ENCODE measurements around the gene ERRFI1. TPM values are rescaled to one million over a fixed set of nuclear protein-coding genes. Genes with fewer than 3 reads are reported as not detected.
"Not testable (repeated sequence)": the region's sequence is repeated elsewhere in the genome, so short reads cannot be mapped to it uniquely, and the experiment has no call there.

ERRFI1 gene
- total and polyA plus RNA-seq, 2 of the 8 experiments (the other 6 are each of a cell fraction or from before 2014, with no cell fraction given): 23.4 to 46.1 TPM

DNA sequence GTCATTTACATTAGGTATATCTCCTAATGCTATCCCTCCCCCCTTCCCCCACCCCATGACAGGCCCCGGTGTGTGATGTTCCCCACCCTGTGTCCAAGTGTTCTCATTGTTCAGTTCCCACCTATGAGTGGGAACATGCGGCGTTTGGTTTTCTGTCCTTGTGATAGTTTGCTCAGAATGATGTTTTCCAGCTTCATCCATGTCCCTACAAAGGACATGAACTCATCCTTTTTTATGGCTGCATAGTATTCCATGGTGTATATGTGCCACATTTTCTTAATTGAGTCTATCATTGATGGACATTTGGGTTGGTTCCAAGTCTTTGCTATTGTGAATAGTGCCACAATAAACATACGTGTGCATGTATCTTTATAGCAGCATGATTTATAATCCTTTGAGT is 23.1 kb upstream of the ERRFI1 start:
- FAIRE-seq; H3K79me1 ChIP-seq (ENCODE audit: low read depth, low read length); POLR2A ChIA-PET (ENCODE audit: partially characterized antibody); H3K4me3 ChIP-seq (ENCODE audit: extremely low read depth in 1 of 4, insufficient read depth in 2 of 4, low read depth in 3 of 4, low read length in 4 of 4); H3K4ac ChIP-seq (replicated peaks; ENCODE audit: insufficient read length, low read depth, low read length); H4K91ac ChIP-seq (replicated peaks; ENCODE audit: insufficient read length, low read length); H4K5ac ChIP-seq (ENCODE audit: insufficient read length, low read depth, low read length); H2BK15ac ChIP-seq (ENCODE audit: low read length); DNase-seq (ENCODE audit: low read depth in 1 of 2, low spot score in 2 of 2); H3K23me2 ChIP-seq (ENCODE audit: low read depth, low read length); H3K36me3 ChIP-seq (ENCODE audit: control insufficient read depth in 2 of 4, insufficient read depth in 4 of 4, low read length in 3 of 4); H2AFZ ChIP-seq (ENCODE audit: low read length); H3K27ac ChIP-seq (ENCODE audit: low read depth, low read length); H2BK12ac ChIP-seq (ENCODE audit: low read depth, low read length); H3K56ac ChIP-seq (replicated peaks; ENCODE audit: insufficient read length, low read depth, low read length); H3K23ac ChIP-seq (ENCODE audit: insufficient read length); H3K14ac ChIP-seq (ENCODE audit: insufficient read length); CTCF ChIA-PET (ENCODE audit: partially characterized antibody); H3K18ac ChIP-seq (ENCODE audit: extremely low read depth, low read length); H3K4me1 ChIP-seq (replicated peaks in 1 of 4; ENCODE audit: control insufficient read depth in 3 of 4, insufficient read depth in 4 of 4, low read length in 3 of 4); H2AK5ac ChIP-seq (ENCODE audit: low read depth, low read length); H3K79me2 ChIP-seq (ENCODE audit: control insufficient read depth in 1 of 2, insufficient read depth in 2 of 2, low read length in 2 of 2); H2BK5ac ChIP-seq (ENCODE audit: low read depth, low read length); H2BK120ac ChIP-seq (replicated peaks; ENCODE audit: low read depth, low read length); H4K20me1 ChIP-seq (replicated peaks in 1 of 2; ENCODE audit: control insufficient read depth in 1 of 2, insufficient read depth in 2 of 2, low read length in 2 of 2); H4K8ac ChIP-seq (ENCODE audit: extremely low read depth, insufficient read depth, low read length); H3K4me2 ChIP-seq (ENCODE audit: insufficient read depth in 1 of 2, low read depth in 2 of 2, low read length in 2 of 2); H3K9me3 ChIP-seq (ENCODE audit: insufficient read depth in 2 of 2, low read depth in 1 of 2, low read length in 1 of 2); H3K9ac ChIP-seq (replicated peaks in 1 of 4; ENCODE audit: extremely low read depth in 1 of 4, low read depth in 3 of 4, low read length in 3 of 4); H3K27me3 ChIP-seq (replicated peaks in 1 of 4; ENCODE audit: control insufficient read depth in 3 of 4, extremely low read depth in 1 of 4, insufficient read depth in 3 of 4, low read length in 3 of 4); H2BK20ac ChIP-seq (ENCODE audit: low read length): not testable (repeated sequence)
- 87% methylated on average over 4 of the region's 4 CpGs; no CpG with 5 or more reads in 1 of the 2 experiments for WGBS, 2 experiments (ENCODE audit: extremely low coverage in 1 of 2, insufficient coverage in 1 of 2, insufficient read length in 1 of 2, insufficient replicate concordance in 2 of 2, low coverage in 1 of 2, low lambda C conversion rate in 2 of 2, missing lambda C conversion rate in 1 of 2)

Data from H1 (cell line).